Activated naive CD4-positive, alpha-beta T cell treated with Interleukin-2 at 50 U/mL for 16 hours (primary cell): ENCODE results near the gene ECEL1.
"Not testable (repeated sequence)": the region's sequence is repeated elsewhere in the genome, so short reads cannot be mapped to it uniquely, and the experiment has no call there.

ENCODE experiments used
- DNase-seq: peaks from one replicate; pipeline ENCODE4 v3.0.0-alpha.2; 2020

ECEL1 gene

GRCh38 chr2:232457121-232458011 is 30.3 kb downstream of the ECEL1 start:
- no peak for DNase-seq

GRCh38 chr2:232456296-232457120 is 31.1 kb downstream of the ECEL1 start:
- DNase-seq: no peak

- no peak for DNase-seq
Observed at GRCh38 chr2:232455426-232456255, 32.0 kb downstream of the ECEL1 start, which contains the start of gene ALPI. Gene ALPI, plus strand, starts transcription at chr2:232456153. Its CDS starts 47 bp downstream, at chr2:232456200.

- no peak for DNase-seq
Observed at GRCh38 chr2:232454630-232455029, 33.0 kb downstream of the ECEL1 start.

GRCh38 chr2:232451645-232452044 is 36.0 kb downstream of the ECEL1 start:
- DNase-seq: not testable (repeated sequence)

- DNase-seq: no peak
Observed at GRCh38 chr2:232449964-232450363, 37.7 kb downstream of the ECEL1 start.

- no peak for DNase-seq
Observed at GRCh38 chr2:232448304-232448690, 39.3 kb downstream of the ECEL1 start.

GRCh38 chr2:232447638-232448303 is 39.9 kb downstream of the ECEL1 start:
- no peak for DNase-seq

GRCh38 chr2:232447091-232447620 is 40.5 kb downstream of the ECEL1 start:
- no peak for DNase-seq

- not testable (repeated sequence) for DNase-seq
Observed at GRCh38 chr2:232446266-232446777, 41.3 kb downstream of the ECEL1 start.

GRCh38 chr2:232445149-232445885 is 42.3 kb downstream of the ECEL1 start:
- DNase-seq: not testable (repeated sequence)

GRCh38 chr2:232444409-232445148 is 43.1 kb downstream of the ECEL1 start:
- DNase-seq: peak; percentile 73

GRCh38 chr2:232443669-232444408 is 43.8 kb downstream of the ECEL1 start:
- DNase-seq: not testable (repeated sequence)

- not testable (repeated sequence) for DNase-seq
Observed at GRCh38 chr2:232443047-232443446, 44.6 kb downstream of the ECEL1 start.

GRCh38 chr2:232442431-232442830 is 45.2 kb downstream of the ECEL1 start:
- DNase-seq: not testable (repeated sequence)

GRCh38 chr2:232441922-232442321 is 45.7 kb downstream of the ECEL1 start:
- DNase-seq: not testable (repeated sequence)

- DNase-seq: no peak
Observed at GRCh38 chr2:232441147-232441651, 46.4 kb downstream of the ECEL1 start.

- DNase-seq: peak; percentile 89
Observed at GRCh38 chr2:232440220-232441018, 47.2 kb downstream of the ECEL1 start.
